WTC11 (cell line): ENCODE results near the gene TEX52. TPM values are rescaled to one million over a fixed set of nuclear protein-coding genes. Genes with fewer than 3 reads are reported as not detected.

ENCODE experiments used
- CBFB ChIP-seq: sonication (generic); formaldehyde crosslinking; IDR thresholded peaks from 2 replicates; pipeline ENCODE4 v1.8.1; 2022; ENCODE audit warnings: mild to moderate bottlenecking, low read depth, missing genetic modification reagents
- CREM ChIP-seq: sonication (generic); formaldehyde crosslinking; IDR thresholded peaks from 2 replicates; pipeline ENCODE4 v1.8.1; 2022; ENCODE audit warnings: mild to moderate bottlenecking, missing genetic modification reagents, moderate library complexity
- ELF4 ChIP-seq: sonication (generic); formaldehyde crosslinking; IDR thresholded peaks from 2 replicates; pipeline ENCODE4 v1.8.1; 2022; ENCODE audit warnings: low read depth, mild to moderate bottlenecking, moderate library complexity, missing genetic modification reagents
- ETV6 ChIP-seq: sonication (generic); formaldehyde crosslinking; IDR thresholded peaks from 2 replicates; pipeline ENCODE4 v1.8.1; 2022; ENCODE audit warnings: mild to moderate bottlenecking, missing genetic modification reagents
- FOXK1 ChIP-seq: sonication (generic); formaldehyde crosslinking; IDR thresholded peaks from 2 replicates; pipeline ENCODE4 v1.8.0; 2022; ENCODE audit warnings: mild to moderate bottlenecking, moderate library complexity, missing genetic modification reagents
- IRF2 ChIP-seq: sonication (generic); formaldehyde crosslinking; IDR thresholded peaks from 2 replicates; pipeline ENCODE4 v1.8.0; 2022; ENCODE audit warnings: low read depth, missing genetic modification reagents, borderline replicate concordance
- NR1H2 ChIP-seq: sonication (generic); formaldehyde crosslinking; IDR thresholded peaks from 2 replicates; pipeline ENCODE4 v1.9.0; 2021; ENCODE audit warnings: mild to moderate bottlenecking, moderate library complexity, missing genetic modification reagents
- RELA ChIP-seq: sonication (generic); formaldehyde crosslinking; IDR thresholded peaks from 2 replicates; pipeline ENCODE4 v1.8.1; 2022; ENCODE audit warnings: missing genetic modification reagents, mild to moderate bottlenecking, borderline replicate concordance
- SMAD3 ChIP-seq: sonication (generic); formaldehyde crosslinking; IDR thresholded peaks from 2 replicates; pipeline ENCODE4 v1.8.0; 2022; ENCODE audit warnings: missing genetic modification reagents, mild to moderate bottlenecking, borderline replicate concordance
- SMAD4 ChIP-seq: sonication (generic); formaldehyde crosslinking; IDR thresholded peaks from 2 replicates; pipeline ENCODE4 v1.8.0; 2022; ENCODE audit warnings: mild to moderate bottlenecking, missing genetic modification reagents
- SOX15 ChIP-seq: fragments of 250-450 bp; sonication (Bioruptor Pico); IDR thresholded peaks from 2 replicates; pipeline ENCODE4 v1.9.0; 2021; ENCODE audit warnings: mild to moderate bottlenecking
- SP1 ChIP-seq: sonication (generic); formaldehyde crosslinking; conservative IDR thresholded peaks from 2 replicates; pipeline ENCODE4 v1.8.1; 2022; ENCODE audit warnings: missing genetic modification reagents
- ZNF121 ChIP-seq: sonication (generic); formaldehyde crosslinking; IDR thresholded peaks from 2 replicates; pipeline ENCODE4 v1.8.0; 2023; ENCODE audit warnings: missing genetic modification reagents
- ZNF232 ChIP-seq: sonication (generic); formaldehyde crosslinking; IDR thresholded peaks from 2 replicates; pipeline ENCODE4 v1.8.0; 2022; ENCODE audit warnings: mild to moderate bottlenecking, missing genetic modification reagents
- ZNF263 ChIP-seq: sonication (generic); formaldehyde crosslinking; IDR thresholded peaks from 2 replicates; pipeline ENCODE4 v1.8.1; 2022; ENCODE audit warnings: low read depth, mild to moderate bottlenecking, moderate library complexity, missing genetic modification reagents
- ZNF671 ChIP-seq: fragments of 250-450 bp; sonication (Bioruptor Pico); IDR thresholded peaks from 2 replicates; pipeline ENCODE4 v1.8.0; 2021; ENCODE audit warnings: mild to moderate bottlenecking
- total RNA-seq: library from RNA; stranded (reverse); gene quantifications from 3 replicates; pipeline ENCODE4 v1.2.3, GENCODE V29; 2021
- TF ChIP-seq, protein P1 (sequence below): sonication (generic); formaldehyde crosslinking; IDR thresholded peaks from 2 replicates; pipeline ENCODE4 v1.8.1; 2023; ENCODE audit warnings: mild to moderate bottlenecking, missing genetic modification reagents, borderline replicate concordance
- TF ChIP-seq, protein P2 (sequence below): sonication (generic); formaldehyde crosslinking; IDR thresholded peaks from 2 replicates; pipeline ENCODE4 v1.8.1; 2022; ENCODE audit warnings: low read depth, missing genetic modification reagents, borderline replicate concordance
- TF ChIP-seq, protein P3 (sequence below): sonication (generic); formaldehyde crosslinking; IDR thresholded peaks from 2 replicates; pipeline ENCODE4 v1.8.0; 2023; ENCODE audit warnings: missing genetic modification reagents
- TF ChIP-seq, protein P4 (sequence below): sonication (generic); formaldehyde crosslinking; IDR thresholded peaks from 2 replicates; pipeline ENCODE4 v1.8.0; 2022; ENCODE audit warnings: mild to moderate bottlenecking, missing genetic modification reagents
- TF ChIP-seq, protein P5 (sequence below): sonication (generic); formaldehyde crosslinking; IDR thresholded peaks from 2 replicates; pipeline ENCODE4 v1.8.1; 2023; ENCODE audit warnings: mild to moderate bottlenecking, missing genetic modification reagents, moderate library complexity
- TF ChIP-seq, protein P6 (sequence below): fragments of 200-600 bp; IDR thresholded peaks from 2 replicates; pipeline ENCODE4 v1.8.0; 2022; ENCODE audit warnings: antibody characterized with exemption
- TF ChIP-seq, protein P7 (sequence below): sonication (generic); formaldehyde crosslinking; IDR thresholded peaks from 2 replicates; pipeline ENCODE4 v1.8.1; 2023; ENCODE audit warnings: mild to moderate bottlenecking, moderate library complexity, missing genetic modification reagents
- TF ChIP-seq, protein P8 (sequence below): sonication (generic); formaldehyde crosslinking; conservative IDR thresholded peaks from 2 replicates; pipeline ENCODE4 v1.8.1; 2023; ENCODE audit warnings: mild to moderate bottlenecking, low read depth, missing genetic modification reagents, moderate library complexity

The TEX52 gene
- total RNA-seq, 1 experiment from 2014 or later, result not detected

DNA sequence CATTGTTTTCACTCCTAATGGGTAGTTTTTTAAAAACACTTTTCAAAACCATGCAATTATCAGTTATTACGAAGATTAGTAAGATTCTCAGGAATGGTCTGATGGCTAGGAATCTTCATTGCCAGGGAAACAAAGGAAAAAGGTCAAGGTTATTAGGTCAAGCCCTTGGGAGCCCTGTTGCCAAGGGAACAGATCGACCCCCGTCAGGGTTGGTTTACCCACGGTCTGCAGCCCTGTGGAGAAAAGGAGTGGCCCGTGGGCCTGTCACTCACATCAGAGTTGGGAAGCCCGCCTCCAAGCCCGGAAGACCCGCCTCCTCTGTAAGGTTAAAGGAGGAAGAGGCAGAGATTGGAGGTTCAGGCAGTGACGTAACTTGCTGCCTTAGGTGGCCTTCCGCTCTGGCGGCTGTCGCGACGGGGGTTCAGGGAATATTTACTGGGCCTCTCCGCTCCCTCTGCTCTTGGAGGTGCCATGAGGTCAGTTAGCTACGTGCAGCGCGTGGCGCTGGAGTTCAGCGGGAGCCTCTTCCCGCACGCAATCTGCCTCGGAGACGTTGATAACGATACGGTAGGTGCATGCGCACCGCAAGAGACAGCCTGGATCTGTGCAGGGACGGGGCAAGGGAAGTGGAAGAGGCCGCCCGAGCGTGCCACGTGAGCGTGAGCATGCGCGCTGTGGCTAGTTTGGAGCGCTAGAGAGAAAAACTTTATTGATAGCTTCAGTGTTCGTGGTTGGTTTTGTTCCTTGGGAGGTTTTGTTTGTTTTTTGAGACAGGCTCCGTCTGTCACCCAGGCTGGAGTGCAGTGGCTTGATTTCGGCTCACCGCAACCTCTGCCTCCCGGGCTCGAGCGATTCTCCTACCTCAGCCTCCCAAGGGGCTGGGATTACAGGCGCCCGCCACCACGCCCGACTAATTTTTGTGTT lies 44.3 kb downstream of the TEX52 start, which contains the start of gene ITFG2 (continued):
- TF ChIP-seq, protein P1, sequence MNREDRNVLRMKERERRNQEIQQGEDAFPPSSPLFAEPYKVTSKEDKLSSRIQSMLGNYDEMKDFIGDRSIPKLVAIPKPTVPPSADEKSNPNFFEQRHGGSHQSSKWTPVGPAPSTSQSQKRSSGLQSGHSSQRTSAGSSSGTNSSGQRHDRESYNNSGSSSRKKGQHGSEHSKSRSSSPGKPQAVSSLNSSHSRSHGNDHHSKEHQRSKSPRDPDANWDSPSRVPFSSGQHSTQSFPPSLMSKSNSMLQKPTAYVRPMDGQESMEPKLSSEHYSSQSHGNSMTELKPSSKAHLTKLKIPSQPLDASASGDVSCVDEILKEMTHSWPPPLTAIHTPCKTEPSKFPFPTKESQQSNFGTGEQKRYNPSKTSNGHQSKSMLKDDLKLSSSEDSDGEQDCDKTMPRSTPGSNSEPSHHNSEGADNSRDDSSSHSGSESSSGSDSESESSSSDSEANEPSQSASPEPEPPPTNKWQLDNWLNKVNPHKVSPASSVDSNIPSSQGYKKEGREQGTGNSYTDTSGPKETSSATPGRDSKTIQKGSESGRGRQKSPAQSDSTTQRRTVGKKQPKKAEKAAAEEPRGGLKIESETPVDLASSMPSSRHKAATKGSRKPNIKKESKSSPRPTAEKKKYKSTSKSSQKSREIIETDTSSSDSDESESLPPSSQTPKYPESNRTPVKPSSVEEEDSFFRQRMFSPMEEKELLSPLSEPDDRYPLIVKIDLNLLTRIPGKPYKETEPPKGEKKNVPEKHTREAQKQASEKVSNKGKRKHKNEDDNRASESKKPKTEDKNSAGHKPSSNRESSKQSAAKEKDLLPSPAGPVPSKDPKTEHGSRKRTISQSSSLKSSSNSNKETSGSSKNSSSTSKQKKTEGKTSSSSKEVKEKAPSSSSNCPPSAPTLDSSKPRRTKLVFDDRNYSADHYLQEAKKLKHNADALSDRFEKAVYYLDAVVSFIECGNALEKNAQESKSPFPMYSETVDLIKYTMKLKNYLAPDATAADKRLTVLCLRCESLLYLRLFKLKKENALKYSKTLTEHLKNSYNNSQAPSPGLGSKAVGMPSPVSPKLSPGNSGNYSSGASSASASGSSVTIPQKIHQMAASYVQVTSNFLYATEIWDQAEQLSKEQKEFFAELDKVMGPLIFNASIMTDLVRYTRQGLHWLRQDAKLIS, result no peak; the same call in 1 of the 2 replicates
- TF ChIP-seq, protein P2, sequence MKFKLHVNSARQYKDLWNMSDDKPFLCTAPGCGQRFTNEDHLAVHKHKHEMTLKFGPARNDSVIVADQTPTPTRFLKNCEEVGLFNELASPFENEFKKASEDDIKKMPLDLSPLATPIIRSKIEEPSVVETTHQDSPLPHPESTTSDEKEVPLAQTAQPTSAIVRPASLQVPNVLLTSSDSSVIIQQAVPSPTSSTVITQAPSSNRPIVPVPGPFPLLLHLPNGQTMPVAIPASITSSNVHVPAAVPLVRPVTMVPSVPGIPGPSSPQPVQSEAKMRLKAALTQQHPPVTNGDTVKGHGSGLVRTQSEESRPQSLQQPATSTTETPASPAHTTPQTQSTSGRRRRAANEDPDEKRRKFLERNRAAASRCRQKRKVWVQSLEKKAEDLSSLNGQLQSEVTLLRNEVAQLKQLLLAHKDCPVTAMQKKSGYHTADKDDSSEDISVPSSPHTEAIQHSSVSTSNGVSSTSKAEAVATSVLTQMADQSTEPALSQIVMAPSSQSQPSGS (CRISPR knock-in tag), result no peak
- TF ChIP-seq NR1H2 (no peak), ZNF263 (CRISPR knock-in tag) (no peak), SOX15 (CRISPR knock-in tag) (no peak), CREM (CRISPR knock-in tag) (peak; percentile 86), ELF4 (CRISPR knock-in tag) (no peak), SMAD3 (CRISPR knock-in tag) (peak; percentile 79; the same call in 1 of the 2 replicates), ETV6 (CRISPR knock-in tag) (peak; percentile 98), SMAD4 (CRISPR knock-in tag) (0 out of 2 replicates have a peak, but pooled peaks have one; percentile 45), SP1 (CRISPR knock-in tag) (peak; percentile 65; the same call in 1 of the 2 replicates), ZNF121 (CRISPR knock-in tag) (peak; percentile 25; the same call in 1 of the 2 replicates), CBFB (CRISPR knock-in tag) (peak; percentile 90), RELA (CRISPR knock-in tag) (0 out of 2 replicates have a peak, but pooled peaks have one; percentile 58), ZNF232 (CRISPR knock-in tag) (0 out of 2 replicates have a peak, but pooled peaks have one; percentile 42), ZNF671 (CRISPR knock-in tag) (no peak; the same call in 1 of the 2 replicates), FOXK1 (CRISPR knock-in tag) (peak; percentile 95), IRF2 (CRISPR knock-in tag) (no peak)
- TF ChIP-seq, protein P3, sequence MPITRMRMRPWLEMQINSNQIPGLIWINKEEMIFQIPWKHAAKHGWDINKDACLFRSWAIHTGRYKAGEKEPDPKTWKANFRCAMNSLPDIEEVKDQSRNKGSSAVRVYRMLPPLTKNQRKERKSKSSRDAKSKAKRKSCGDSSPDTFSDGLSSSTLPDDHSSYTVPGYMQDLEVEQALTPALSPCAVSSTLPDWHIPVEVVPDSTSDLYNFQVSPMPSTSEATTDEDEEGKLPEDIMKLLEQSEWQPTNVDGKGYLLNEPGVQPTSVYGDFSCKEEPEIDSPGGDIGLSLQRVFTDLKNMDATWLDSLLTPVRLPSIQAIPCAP (CRISPR knock-in tag), result no peak
- TF ChIP-seq, protein P4, sequence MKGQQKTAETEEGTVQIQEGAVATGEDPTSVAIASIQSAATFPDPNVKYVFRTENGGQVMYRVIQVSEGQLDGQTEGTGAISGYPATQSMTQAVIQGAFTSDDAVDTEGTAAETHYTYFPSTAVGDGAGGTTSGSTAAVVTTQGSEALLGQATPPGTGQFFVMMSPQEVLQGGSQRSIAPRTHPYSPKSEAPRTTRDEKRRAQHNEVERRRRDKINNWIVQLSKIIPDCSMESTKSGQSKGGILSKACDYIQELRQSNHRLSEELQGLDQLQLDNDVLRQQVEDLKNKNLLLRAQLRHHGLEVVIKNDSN (CRISPR knock-in tag), result peak; percentile 92
- TF ChIP-seq, protein P5, sequence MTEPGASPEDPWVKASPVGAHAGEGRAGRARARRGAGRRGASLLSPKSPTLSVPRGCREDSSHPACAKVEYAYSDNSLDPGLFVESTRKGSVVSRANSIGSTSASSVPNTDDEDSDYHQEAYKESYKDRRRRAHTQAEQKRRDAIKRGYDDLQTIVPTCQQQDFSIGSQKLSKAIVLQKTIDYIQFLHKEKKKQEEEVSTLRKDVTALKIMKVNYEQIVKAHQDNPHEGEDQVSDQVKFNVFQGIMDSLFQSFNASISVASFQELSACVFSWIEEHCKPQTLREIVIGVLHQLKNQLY (CRISPR knock-in tag), result no peak
- TF ChIP-seq, protein P6, sequence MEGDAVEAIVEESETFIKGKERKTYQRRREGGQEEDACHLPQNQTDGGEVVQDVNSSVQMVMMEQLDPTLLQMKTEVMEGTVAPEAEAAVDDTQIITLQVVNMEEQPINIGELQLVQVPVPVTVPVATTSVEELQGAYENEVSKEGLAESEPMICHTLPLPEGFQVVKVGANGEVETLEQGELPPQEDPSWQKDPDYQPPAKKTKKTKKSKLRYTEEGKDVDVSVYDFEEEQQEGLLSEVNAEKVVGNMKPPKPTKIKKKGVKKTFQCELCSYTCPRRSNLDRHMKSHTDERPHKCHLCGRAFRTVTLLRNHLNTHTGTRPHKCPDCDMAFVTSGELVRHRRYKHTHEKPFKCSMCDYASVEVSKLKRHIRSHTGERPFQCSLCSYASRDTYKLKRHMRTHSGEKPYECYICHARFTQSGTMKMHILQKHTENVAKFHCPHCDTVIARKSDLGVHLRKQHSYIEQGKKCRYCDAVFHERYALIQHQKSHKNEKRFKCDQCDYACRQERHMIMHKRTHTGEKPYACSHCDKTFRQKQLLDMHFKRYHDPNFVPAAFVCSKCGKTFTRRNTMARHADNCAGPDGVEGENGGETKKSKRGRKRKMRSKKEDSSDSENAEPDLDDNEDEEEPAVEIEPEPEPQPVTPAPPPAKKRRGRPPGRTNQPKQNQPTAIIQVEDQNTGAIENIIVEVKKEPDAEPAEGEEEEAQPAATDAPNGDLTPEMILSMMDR, result no peak; the same call in 1 of the 2 replicates
- TF ChIP-seq, protein P7, sequence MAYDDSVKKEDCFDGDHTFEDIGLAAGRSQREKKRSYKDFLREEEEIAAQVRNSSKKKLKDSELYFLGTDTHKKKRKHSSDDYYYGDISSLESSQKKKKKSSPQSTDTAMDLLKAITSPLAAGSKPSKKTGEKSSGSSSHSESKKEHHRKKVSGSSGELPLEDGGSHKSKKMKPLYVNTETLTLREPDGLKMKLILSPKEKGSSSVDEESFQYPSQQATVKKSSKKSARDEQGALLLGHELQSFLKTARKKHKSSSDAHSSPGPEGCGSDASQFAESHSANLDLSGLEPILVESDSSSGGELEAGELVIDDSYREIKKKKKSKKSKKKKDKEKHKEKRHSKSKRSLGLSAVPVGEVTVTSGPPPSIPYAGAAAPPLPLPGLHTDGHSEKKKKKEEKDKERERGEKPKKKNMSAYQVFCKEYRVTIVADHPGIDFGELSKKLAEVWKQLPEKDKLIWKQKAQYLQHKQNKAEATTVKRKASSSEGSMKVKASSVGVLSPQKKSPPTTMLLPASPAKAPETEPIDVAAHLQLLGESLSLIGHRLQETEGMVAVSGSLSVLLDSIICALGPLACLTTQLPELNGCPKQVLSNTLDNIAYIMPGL (CRISPR knock-in tag), result 0 out of 2 replicates have a peak, but pooled peaks have one; percentile 41
- TF ChIP-seq, protein P8, sequence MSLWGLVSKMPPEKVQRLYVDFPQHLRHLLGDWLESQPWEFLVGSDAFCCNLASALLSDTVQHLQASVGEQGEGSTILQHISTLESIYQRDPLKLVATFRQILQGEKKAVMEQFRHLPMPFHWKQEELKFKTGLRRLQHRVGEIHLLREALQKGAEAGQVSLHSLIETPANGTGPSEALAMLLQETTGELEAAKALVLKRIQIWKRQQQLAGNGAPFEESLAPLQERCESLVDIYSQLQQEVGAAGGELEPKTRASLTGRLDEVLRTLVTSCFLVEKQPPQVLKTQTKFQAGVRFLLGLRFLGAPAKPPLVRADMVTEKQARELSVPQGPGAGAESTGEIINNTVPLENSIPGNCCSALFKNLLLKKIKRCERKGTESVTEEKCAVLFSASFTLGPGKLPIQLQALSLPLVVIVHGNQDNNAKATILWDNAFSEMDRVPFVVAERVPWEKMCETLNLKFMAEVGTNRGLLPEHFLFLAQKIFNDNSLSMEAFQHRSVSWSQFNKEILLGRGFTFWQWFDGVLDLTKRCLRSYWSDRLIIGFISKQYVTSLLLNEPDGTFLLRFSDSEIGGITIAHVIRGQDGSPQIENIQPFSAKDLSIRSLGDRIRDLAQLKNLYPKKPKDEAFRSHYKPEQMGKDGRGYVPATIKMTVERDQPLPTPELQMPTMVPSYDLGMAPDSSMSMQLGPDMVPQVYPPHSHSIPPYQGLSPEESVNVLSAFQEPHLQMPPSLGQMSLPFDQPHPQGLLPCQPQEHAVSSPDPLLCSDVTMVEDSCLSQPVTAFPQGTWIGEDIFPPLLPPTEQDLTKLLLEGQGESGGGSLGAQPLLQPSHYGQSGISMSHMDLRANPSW, result no peak
